IMR-90 (cell line): Measurements from ENCODE around the gene AMT. TPM values are rescaled to one million over a fixed set of nuclear protein-coding genes. Genes with fewer than 3 reads are reported as not detected.
A peak's percentile ranks its signal among the peaks of the same experiment; 100 is the strongest.

Experiments
- ATAC-seq: fragments of 200-7000 bp; cut with Tn5 transposase; 2 replicates; pipeline ENCODE4 v1.9.1; 2020; ENCODE audit warnings: low read depth, mild to moderate bottlenecking, moderate library complexity
- BruUV-seq: library from RNA; stranded (reverse); fragments of 400-500 nt; replicated peaks from 2 replicates; lab custom pipeline; 2021; lab: Mats Ljungman, UMichigan
- CTCF ChIA-PET: fragments of 300-600 bp; formaldehyde crosslinking; extraction: SDS; loops from one replicate; lab custom pipeline; 2021; ENCODE audit warnings: antibody characterized with exemption; lab: Yijun Ruan, JAX
- POLR2A ChIA-PET: fragments of 300-600 bp; sonication (Branson Sonifier 250); formaldehyde crosslinking; loops from one replicate; lab custom pipeline; 2022; ENCODE audit warnings: antibody characterized with exemption; ENCODE audit not compliant: unreplicated experiment; lab: Charles Lee
- DNase-seq: peaks from one replicate; pipeline ENCODE4 v3.0.0; 2013
- H2AFZ ChIP-seq: replicated peaks from 2 replicates; pipeline ENCODE3; 2013; ENCODE audit warnings: low read length, mild to moderate bottlenecking; ENCODE audit not compliant: poor library complexity
- H2AK5ac ChIP-seq: 2 replicates; pipeline ENCODE4 v1.6.1; 2013; ENCODE audit warnings: low read depth, low read length, inconsistent platforms
- H2AK9ac ChIP-seq: replicated peaks from 2 replicates; pipeline ENCODE3; 2013; ENCODE audit warnings: mild to moderate bottlenecking, low read depth, low read length, moderate library complexity; ENCODE audit not compliant: poor library complexity
- H2BK120ac ChIP-seq: 2 replicates; pipeline ENCODE4 v1.6.1; 2013; ENCODE audit warnings: low read depth, low read length, inconsistent platforms
- H2BK15ac ChIP-seq: 3 replicates; pipeline ENCODE4 v1.6.1; 2013; ENCODE audit warnings: low read depth, low read length, inconsistent platforms
- H2BK20ac ChIP-seq: 2 replicates; pipeline ENCODE4 v1.6.1; 2013; ENCODE audit warnings: low read depth, mild to moderate bottlenecking, inconsistent platforms, low read length, moderate library complexity
- H2BK5ac ChIP-seq: 2 replicates; pipeline ENCODE4 v1.6.1; 2013; ENCODE audit warnings: mild to moderate bottlenecking, low read depth, low read length, inconsistent platforms; ENCODE audit not compliant: poor library complexity, severe bottlenecking
- H3K14ac ChIP-seq: replicated peaks from 2 replicates; pipeline ENCODE4 v1.6.1; 2013; ENCODE audit warnings: low read depth, low read length, inconsistent platforms
- H3K18ac ChIP-seq: 2 replicates; pipeline ENCODE4 v1.6.1; 2013; ENCODE audit warnings: low read depth, low read length, control low read depth
- H3K23ac ChIP-seq: 2 replicates; pipeline ENCODE4 v1.6.1; 2013; ENCODE audit warnings: low read depth, low read length, inconsistent platforms
- H3K27ac ChIP-seq: 2 replicates; pipeline ENCODE4 v1.5.1; 2013; ENCODE audit warnings: mild to moderate bottlenecking, control low read depth, low read length; ENCODE audit not compliant: insufficient read depth
- H3K27me3 ChIP-seq: 2 replicates; pipeline ENCODE4 v1.6.1; 2013; ENCODE audit warnings: low read length; ENCODE audit not compliant: control insufficient read depth, insufficient read depth
- H3K36me3 ChIP-seq: 2 replicates; pipeline ENCODE4 v1.6.1; 2013; ENCODE audit warnings: low read length, mixed read lengths; ENCODE audit not compliant: control insufficient read depth, insufficient read depth
- H3K4ac ChIP-seq: 2 replicates; pipeline ENCODE4 v1.6.1; 2013; ENCODE audit warnings: low read depth, low read length, inconsistent platforms
- H3K4me1 ChIP-seq: 2 replicates; pipeline ENCODE4 v1.6.1; 2013; ENCODE audit warnings: low read length, mixed read lengths; ENCODE audit not compliant: control insufficient read depth, insufficient read depth
- H3K4me2 ChIP-seq: 2 replicates; pipeline ENCODE4 v1.6.1; 2013; ENCODE audit warnings: low read depth, mild to moderate bottlenecking, control low read depth, low read length, moderate library complexity
- H3K4me3 ChIP-seq: 2 replicates; pipeline ENCODE4 v1.5.1; 2013; ENCODE audit warnings: low read depth, mild to moderate bottlenecking, control low read depth, low read length, moderate library complexity; ENCODE audit not compliant: insufficient read depth
- H3K56ac ChIP-seq: 2 replicates; pipeline ENCODE4 v1.6.1; 2013; ENCODE audit warnings: low read length, inconsistent platforms; ENCODE audit not compliant: insufficient read depth; ENCODE audit errors: extremely low read depth
- H3K79me1 ChIP-seq, 2 experiments: 2 replicates each; pipeline ENCODE4 v1.6.1; 2013; ENCODE audit warnings: low read length in 2 of 2, inconsistent platforms in 1 of 2, low read depth in 1 of 2
- H3K9ac ChIP-seq: 2 replicates; pipeline ENCODE4 v1.6.1; 2013; ENCODE audit warnings: low read depth, low read length, control low read depth
- H3K9me1 ChIP-seq: 2 replicates; pipeline ENCODE4 v1.6.1; 2013; ENCODE audit warnings: low read length, inconsistent platforms; ENCODE audit not compliant: insufficient read depth
- H3K9me3 ChIP-seq: 2 replicates; pipeline ENCODE4 v1.6.1; 2013; ENCODE audit warnings: low read length; ENCODE audit not compliant: control insufficient read depth, insufficient read depth
- H4K20me1 ChIP-seq: 2 replicates; pipeline ENCODE4 v1.6.1; 2013; ENCODE audit warnings: low read length, inconsistent platforms; ENCODE audit not compliant: insufficient read depth
- H4K5ac ChIP-seq: 2 replicates; pipeline ENCODE4 v1.6.1; 2013; ENCODE audit warnings: mild to moderate bottlenecking, low read depth, low read length, control low read depth
- H4K8ac ChIP-seq, 2 experiments: 2 replicates each; pipeline ENCODE4 v1.6.1; 2013; ENCODE audit warnings: low read depth in 2 of 2, low read length in 2 of 2, control low read depth in 1 of 2, inconsistent platforms in 1 of 2
- H4K91ac ChIP-seq: 2 replicates; pipeline ENCODE4 v1.6.1; 2013; ENCODE audit warnings: low read depth, low read length, inconsistent platforms; ENCODE audit not compliant: insufficient read depth
- BHLHE40 ChIP-seq: fragments of 150-350 bp; IDR thresholded peaks from 2 replicates; pipeline ENCODE4 v1.6.1; 2016; ENCODE audit warnings: mild to moderate bottlenecking, low read depth, low read length
- ELK1 ChIP-seq: fragments of 150-350 bp; IDR thresholded peaks from 2 replicates; pipeline ENCODE4 v1.6.1; 2016; ENCODE audit warnings: low read depth, mild to moderate bottlenecking, low read length, moderate library complexity, borderline replicate concordance
- FOS ChIP-seq: fragments of 150-350 bp; IDR thresholded peaks from 2 replicates; pipeline ENCODE4 v1.6.1; 2016; ENCODE audit warnings: low read depth, low read length
- MAZ ChIP-seq: IDR thresholded peaks from 2 replicates; pipeline ENCODE4 v1.6.1; 2012; ENCODE audit warnings: low read depth, mild to moderate bottlenecking, low read length, improper control_type of control experiment, moderate library complexity, borderline replicate concordance
- MXI1 ChIP-seq: IDR thresholded peaks from 2 replicates; pipeline ENCODE4 v1.6.1; 2012; ENCODE audit warnings: low read depth, mild to moderate bottlenecking, low read length, moderate library complexity, borderline replicate concordance
- NFE2L2 ChIP-seq: fragments of 150-350 bp; IDR thresholded peaks from 2 replicates; pipeline ENCODE4 v1.6.1; 2016; ENCODE audit warnings: low read depth, mild to moderate bottlenecking, low read length
- POLR2A ChIP-seq: IDR thresholded peaks from 2 replicates; pipeline ENCODE4 v1.6.1; 2012; ENCODE audit warnings: mild to moderate bottlenecking, low read depth, low read length
- RAD21 ChIP-seq: IDR thresholded peaks from 2 replicates; pipeline ENCODE4 v1.6.1; 2012; ENCODE audit warnings: low read length, improper control_type of control experiment
- RCOR1 ChIP-seq: IDR thresholded peaks from 2 replicates; pipeline ENCODE4 v1.6.1; 2012; ENCODE audit warnings: mild to moderate bottlenecking, low read length, improper control_type of control experiment; ENCODE audit not compliant: insufficient replicate concordance
- RFX5 ChIP-seq: IDR thresholded peaks from 2 replicates; pipeline ENCODE4 v1.8.0; 2012; ENCODE audit warnings: low read depth, mild to moderate bottlenecking, low read length, moderate library complexity
- USF2 ChIP-seq: fragments of 150-350 bp; IDR thresholded peaks from 2 replicates; pipeline ENCODE4 v1.6.1; 2017; ENCODE audit warnings: mild to moderate bottlenecking, antibody characterized with exemption, low read length, low read depth
- WGBS, 2 experiments: methylation state at CpG; one replicate each; pipeline versions ENCODE4 v1.1.5 to v1.1.7; 2013; ENCODE audit warnings: missing lambda C conversion rate in 2 of 2; ENCODE audit not compliant: insufficient read length in 1 of 2; ENCODE audit errors: extremely low coverage in 2 of 2; 5-methylcytosine and 5-hydroxymethylcytosine counted together
- dilution Hi-C: fragments of 300-500 bp; cut with HindIII; formaldehyde crosslinking; loops from one replicate; pipeline ENCODE4 v1.14.3; 2018; ENCODE audit warnings: low sequenced_read_pairs; ENCODE audit not compliant: unreplicated experiment
- in situ Hi-C: fragments of 300-500 bp; cut with MboI; formaldehyde crosslinking; loops from 3 replicates; pipeline ENCODE4 v1.14.3; 2019; ENCODE audit warnings: low sequenced_read_pairs, inconsistent platforms, mixed read lengths
- intact Hi-C: fragments of 100-400 bp; cut with micrococcal nuclease; formaldehyde crosslinking; loops from 2 replicates; pipeline ENCODE4 v1.10.0; 2022
- polyA plus RNA-seq, 3 experiments: library from polyadenylated mRNA; depleted of rRNA; stranded (reverse); fragments of >200 nt; gene quantifications; 2 replicates each; pipeline ENCODE4 v1.2.3, GENCODE V29; 2012; ENCODE audit warnings: low replicate concordance in 1 of 3
- total RNA-seq: library from RNA; depleted of rRNA; stranded (reverse); fragments of >200 nt; gene quantifications from 2 replicates; pipeline ENCODE4 v1.2.3, GENCODE V29; 2012

AMT gene
- total and polyA plus RNA-seq, 2 of the 4 experiments (the other 2 are of a cell fraction): 0.36 to 5.5 TPM

GRCh38 chr3:49469037-49469935 lies 47.0 kb upstream of the AMT start:
- Histone ChIP-seq H3K4me1 (peaks cover 13% of the 10 kb centered on the region), H2BK20ac (peak overlapping the region; percentile 73), H3K27me3 (no peaks in the 10 kb centered on the region), H2BK5ac (peak overlapping the region; percentile 94), H3K9me1 (peaks cover 7% of the 10 kb centered on the region), H2AK5ac (peak overlapping the region; percentile 96), H3K27ac (peak overlapping the region; percentile 85), H3K9ac (peak overlapping the region; percentile 85), H3K4ac (peak overlapping the region; percentile 98), H4K91ac (peak overlapping the region; percentile 90), H2AK9ac (peak overlapping the region; percentile 99), H3K14ac (peak overlapping the region; percentile 97), H2AFZ (peak overlapping the region; percentile 96), H3K79me1 (peaks cover 11 to 25% of the 10 kb centered on the region in 2 experiments; a peak in 3 of 4 replicates), H4K5ac (peak overlapping the region; percentile 89), H4K20me1 (peaks cover 3% of the 10 kb centered on the region), H2BK120ac (peak overlapping the region; percentile 94), H3K18ac (peak overlapping the region; percentile 81), H3K9me3 (no peaks in the 10 kb centered on the region), H3K4me2 (peak overlapping the region; percentile 78), H3K56ac (peak overlapping the region; percentile 93), H2BK15ac (peak overlapping the region; percentile 86; the same call in 1 of the 3 replicates), H3K36me3 (no peaks in the 10 kb centered on the region), H3K4me3 (peak overlapping the region; percentile 41), H4K8ac (peak overlapping the region; percentile 92 to 99), H3K23ac (peak overlapping the region; percentile 97)
- intact Hi-C loops: no loop called here
- 0 out of 2 replicates have a peak, but pooled peaks have one; percentile 11 for TF ChIP-seq BHLHE40
- TF ChIP-seq USF2: no peak
- TF ChIP-seq RCOR1: no peak
- no peak for TF ChIP-seq RAD21
- TF ChIP-seq MAZ: no peak
- no peak for TF ChIP-seq POLR2A
- TF ChIP-seq ELK1: no peak
- no peak for TF ChIP-seq NFE2L2
- TF ChIP-seq RFX5: no peak
- no peak for TF ChIP-seq FOS
- 0 out of 2 replicates have a peak, but pooled peaks have one; percentile 27 for TF ChIP-seq MXI1
- POLR2A ChIA-PET: interaction anchor here (0.6 to 0.8 kb wide), 3 partner anchors 40 to 465 kb away, joined by 3 to 6 read pairs (median 4); partner anchors contain the start of genes BSN and NICN1
- ATAC-seq (peak; percentile 60), DNase-seq (peak; percentile 68)
- CTCF ChIA-PET: interaction anchor here (1.6 kb wide), 1 partner anchor 70 kb away, joined by 5 read pairs; no protein-coding TSS in a partner anchor
- dilution Hi-C loops: no loop called here
- WGBS, 2 experiments: 0% methylated on average over 8 of the region's 23 CpGs; no CpG with 5 or more reads in 1 of the 2 experiments
- in situ Hi-C loops: no loop called here
- BruUV-seq: no TSS peak
